Endothelial cell of hepatic sinusoid (primary cell): ENCODE measurements around the gene NETO2.
"Not testable (repeated sequence)": the region's sequence is repeated elsewhere in the genome, so short reads cannot be mapped to it uniquely, and the experiment has no call there.

ENCODE experiments used
- in situ Hi-C: cut with HindIII; loops from 2 replicates; pipeline ENCODE4 v1.10.0; 2017; ENCODE audit warnings: low sequenced_read_pairs

Gene NETO2

DNA sequence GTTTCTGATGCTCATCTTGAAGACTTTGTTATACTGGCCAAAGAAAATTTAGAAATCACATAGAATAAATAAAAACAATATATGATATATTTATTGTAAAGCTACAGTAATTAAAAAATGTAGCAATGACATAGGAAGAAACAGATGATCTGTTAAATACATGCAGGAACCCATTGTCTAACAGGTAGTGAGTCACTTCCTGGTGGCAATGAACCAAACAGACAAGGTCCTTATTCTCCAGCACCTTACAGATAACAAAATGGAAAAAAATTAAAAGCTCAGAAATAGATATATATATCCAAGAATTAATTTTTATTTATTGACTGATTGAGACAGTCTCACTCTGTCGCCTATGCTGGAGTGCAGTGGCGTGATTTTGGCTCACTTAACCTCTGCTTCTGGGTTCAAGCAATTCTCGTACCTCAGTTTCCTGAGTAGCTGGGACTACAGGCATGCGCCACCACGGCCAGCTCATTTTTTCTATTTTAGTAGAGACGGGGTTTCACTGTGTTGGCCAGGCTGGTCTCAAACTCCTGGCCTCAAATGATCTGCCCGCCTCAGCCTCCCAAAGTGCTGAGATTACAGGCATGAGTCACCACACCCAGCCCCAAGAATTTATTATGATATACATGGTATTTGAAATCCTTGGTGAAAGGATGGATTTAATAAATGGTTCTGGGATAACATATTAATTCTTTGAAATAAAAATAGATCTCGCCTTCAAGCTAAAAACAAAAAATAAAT is 7.5 kb downstream of the NETO2 start:
- in situ Hi-C loops: no loop called here

GRCh38 chr16:47134550-47134949 is 9.2 kb downstream of the NETO2 start:
- in situ Hi-C loops: no loop called here

- in situ Hi-C loops: no loop called here
Measured at GRCh38 chr16:47132308-47132707, 11.4 kb downstream of the NETO2 start.

DNA sequence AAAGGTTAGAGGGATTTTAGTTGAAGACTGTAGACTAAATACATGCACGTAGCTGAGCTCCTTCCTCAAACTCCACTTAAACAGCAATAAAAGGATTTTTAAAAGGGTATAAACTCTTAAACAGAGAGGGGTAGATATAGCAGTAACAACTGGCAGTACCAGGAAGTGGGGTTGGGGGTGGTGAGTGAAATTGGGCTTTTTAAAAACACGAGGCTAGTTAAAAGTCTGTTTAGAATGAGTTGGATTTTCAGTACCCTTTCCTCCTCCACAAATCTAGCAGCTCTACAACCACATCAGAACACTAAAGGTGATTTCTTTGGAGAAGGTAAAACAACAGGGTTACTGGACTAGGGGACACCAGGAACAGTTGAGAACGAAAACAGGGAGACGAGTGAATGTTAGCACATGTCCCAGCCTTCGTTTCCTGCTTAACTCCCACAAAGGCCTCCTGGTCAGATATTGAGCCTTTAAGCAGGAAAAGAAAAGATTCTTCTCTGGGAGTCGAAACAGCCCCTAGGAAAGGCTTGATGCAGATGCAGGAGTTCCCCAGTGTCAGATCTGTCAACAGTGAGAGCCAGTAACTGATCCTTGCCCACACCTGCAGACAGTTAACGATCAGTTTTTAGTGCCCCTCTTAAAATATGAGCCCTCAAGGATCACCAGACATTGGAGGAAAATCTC is 13.8 kb downstream of the NETO2 start:
- in situ Hi-C loops: no loop called here

DNA sequence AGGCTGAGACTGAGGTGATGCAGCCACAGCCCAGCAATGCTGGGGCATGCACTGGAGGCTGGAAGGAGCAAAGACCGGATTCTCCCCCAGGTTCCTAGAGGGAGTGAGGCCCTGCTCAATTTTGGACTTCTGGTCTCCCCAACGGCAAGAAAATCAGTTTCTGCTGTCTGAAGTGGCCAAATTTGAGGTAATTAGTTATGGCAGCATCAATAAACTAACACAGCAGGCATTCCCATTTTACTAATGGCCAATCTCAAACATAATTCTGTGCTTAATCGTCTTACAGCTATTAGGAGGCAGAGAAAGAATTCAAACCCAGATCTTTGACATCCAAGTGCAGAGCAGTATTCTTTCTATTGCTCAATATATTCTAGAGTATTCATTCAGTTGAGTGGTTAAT is 16.2 kb downstream of the NETO2 start:
- in situ Hi-C loops: no loop called here

DNA sequence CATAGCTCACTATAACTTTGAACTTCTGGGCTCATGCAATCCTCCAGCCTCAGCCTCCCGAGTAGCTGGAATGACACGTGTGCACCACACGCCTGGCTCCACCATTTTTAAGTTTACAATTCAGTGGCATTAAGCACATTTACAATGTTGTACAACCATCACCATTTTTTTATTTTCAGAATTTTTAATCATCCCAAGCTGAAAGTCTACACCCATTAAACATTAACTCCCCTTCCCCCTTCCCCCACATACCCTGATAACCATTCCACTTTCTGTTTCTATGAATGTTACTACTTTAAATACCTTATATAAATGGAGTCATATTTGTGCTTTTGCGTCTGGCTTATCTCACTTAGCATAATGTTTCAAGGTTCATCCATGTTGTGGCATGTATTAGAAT is 18.0 kb downstream of the NETO2 start:
- in situ Hi-C loops: no loop called here

- in situ Hi-C loops: no loop called here
Measured at GRCh38 chr16:47113130-47113529, 30.6 kb downstream of the NETO2 start.

GRCh38 chr16:47110939-47111338 is 32.8 kb downstream of the NETO2 start:
- in situ Hi-C loops: no loop called here

DNA sequence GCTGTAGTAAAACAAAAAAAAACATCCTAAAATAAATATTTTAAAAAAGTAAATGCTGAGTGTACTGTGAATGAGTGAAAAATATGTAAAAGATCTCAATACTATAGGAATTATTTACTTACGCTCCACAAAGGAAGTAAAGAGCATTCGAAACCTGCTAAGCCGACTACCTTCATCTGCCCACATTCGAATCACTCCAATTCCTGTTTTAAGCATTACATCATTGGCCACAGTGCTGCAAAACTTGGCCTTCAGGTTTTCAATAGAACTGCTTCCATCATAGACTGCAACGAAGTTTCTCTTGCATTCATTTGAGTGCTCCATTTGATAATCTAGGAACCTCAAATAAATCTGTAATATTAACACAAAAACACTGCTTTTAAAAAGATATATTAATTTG is 34.4 kb downstream of the NETO2 start:
- in situ Hi-C loops: no loop called here

DNA sequence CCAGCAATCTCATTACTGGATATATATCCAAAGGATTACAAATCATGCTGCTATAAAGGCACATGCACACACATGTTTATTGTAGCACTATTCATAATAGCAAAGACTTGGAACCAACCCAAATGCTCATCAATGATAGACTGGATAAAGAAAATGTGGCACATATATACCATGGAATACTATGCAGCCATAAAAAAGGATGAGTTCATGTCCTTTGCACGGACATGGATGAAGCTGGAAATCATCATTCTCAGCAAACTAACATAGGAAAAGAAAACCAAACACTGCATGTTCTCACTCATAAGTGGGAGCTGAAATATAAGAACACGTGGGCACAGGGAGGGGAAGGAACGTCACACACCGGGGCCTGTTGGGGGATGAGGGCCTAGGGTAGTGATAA is 40.8 kb downstream of the NETO2 start:
- in situ Hi-C loops: not testable (repeated sequence)

- in situ Hi-C loops: not testable (repeated sequence)
Measured at GRCh38 chr16:47097154-47097553, 46.6 kb downstream of the NETO2 start.

GRCh38 chr16:47096297-47096696 is 47.4 kb downstream of the NETO2 start:
- in situ Hi-C loops: no loop called here

DNA sequence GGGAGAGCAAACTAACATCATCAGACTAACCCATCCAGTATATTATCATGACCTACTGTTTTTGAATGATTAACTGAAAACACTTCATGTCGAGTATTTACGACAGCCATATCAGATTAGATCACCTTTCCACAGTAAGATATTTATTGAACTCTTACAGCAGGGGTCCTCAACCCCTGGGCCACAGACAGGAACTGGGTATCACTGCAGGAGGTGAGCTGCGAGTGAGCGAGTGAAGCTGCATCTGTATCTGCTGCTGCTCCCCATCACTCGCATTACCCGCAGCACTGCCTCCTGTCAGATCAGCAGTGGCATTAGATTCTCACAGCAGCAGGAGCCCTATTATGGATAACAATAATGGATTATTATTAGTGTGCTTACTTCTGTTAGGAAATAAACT is 59.5 kb downstream of the NETO2 start:
- in situ Hi-C loops: no loop called here

DNA sequence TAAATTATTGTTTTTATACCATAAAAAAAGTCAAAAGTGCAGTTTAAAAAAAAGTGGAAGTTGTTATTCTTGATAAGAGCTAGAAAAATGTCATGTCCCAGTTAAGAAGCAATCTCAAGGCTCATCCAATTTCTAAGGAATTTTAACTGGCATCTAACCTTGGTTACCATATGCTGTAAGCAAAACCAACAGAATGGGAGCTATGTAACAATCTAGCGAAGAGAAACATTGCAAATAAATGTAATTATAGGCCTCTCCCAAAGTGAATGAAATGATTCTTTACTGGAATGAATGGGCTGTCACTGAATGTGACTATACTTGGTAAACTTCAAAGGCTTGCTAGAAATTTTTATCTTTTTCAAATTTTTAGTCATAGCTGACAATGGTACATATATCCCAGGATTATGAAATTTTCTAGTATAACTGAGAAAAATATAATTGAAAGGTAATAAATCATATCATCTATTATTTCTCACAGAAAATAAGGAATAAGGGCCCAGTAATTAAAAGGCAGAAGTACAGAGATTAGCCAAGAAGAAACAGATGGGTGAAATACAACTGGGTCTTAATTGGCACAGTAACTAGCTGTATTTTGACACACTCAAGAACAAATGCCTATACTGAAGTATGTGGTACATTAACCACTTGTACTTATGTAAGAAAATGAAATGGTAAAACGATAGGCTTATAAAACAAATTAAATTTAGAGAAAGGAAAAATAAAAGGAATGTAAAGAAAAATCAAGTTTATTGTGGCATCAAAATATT is 61.5 kb downstream of the NETO2 start:
- in situ Hi-C loops: no loop called here

GRCh38 chr16:47081115-47081514 is 62.6 kb downstream of the NETO2 start:
- in situ Hi-C loops: no loop called here

DNA sequence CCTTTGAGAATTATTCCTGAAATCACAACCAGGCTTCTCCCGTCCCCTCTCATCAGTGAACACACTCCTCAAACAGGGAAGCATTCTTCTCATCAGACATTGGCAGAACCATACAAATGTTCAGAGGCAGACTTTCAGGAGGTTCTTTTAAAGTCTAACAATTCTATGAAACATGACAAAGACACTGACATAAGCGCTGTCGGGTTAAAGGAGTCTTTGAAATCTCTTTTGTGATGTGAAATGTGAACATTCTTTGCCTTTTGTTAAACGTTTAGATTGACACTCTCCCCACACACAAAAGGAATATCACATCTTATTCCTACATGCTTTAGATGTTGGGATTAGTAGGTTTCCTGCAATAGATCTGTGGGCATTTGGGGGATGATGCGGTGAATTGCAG is 63.9 kb downstream of the NETO2 start:
- in situ Hi-C loops: no loop called here

DNA sequence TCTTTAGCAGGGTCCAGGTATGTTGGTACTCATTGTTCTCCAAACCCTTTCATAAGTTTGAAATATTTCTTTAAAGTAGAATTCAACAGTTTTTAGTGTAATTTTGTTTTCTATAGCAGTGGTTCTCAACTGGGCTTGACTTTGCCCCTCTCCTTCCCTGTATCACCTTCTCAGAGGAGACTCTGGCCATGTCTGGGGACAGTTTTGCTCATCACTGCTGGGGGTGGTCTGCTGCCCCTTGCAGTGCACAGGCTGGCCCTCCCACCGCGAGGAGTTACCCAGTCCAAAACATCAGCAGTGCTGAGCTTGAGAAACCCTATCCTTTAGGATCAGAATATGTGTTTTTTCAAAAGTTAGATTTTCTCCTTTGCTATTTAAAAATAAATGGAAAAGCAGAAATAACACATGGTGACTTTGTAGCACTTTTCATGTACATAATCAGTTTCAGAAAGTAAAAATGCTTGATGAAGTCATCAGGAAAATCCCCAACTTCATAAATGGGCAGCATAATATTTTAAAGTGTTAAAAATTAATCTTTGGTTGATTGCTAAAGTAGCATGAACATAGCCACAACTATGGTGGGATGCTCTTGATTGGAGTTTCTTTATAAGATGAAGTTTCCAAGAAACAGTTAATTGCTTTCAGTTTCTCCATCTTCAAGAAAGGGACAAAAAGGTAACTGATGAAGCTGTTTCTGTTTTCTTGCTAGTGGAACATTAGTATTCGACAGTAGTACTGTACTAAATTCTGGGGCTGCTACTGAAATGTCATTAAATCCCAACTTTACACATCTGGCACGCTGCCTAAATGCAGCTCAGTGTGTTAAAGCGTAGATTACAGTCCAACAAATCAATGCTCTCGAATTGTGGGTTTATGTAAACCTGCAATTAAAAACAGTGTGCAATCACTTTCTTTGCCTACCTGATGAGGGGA is 70.3 kb downstream of the NETO2 start:
- in situ Hi-C loops: no loop called here

GRCh38 chr16:47072158-47072557 is 71.6 kb downstream of the NETO2 start:
- in situ Hi-C loops: no loop called here

- in situ Hi-C loops: no loop called here
Measured at GRCh38 chr16:47069841-47070584, 73.7 kb downstream of the NETO2 start.

DNA sequence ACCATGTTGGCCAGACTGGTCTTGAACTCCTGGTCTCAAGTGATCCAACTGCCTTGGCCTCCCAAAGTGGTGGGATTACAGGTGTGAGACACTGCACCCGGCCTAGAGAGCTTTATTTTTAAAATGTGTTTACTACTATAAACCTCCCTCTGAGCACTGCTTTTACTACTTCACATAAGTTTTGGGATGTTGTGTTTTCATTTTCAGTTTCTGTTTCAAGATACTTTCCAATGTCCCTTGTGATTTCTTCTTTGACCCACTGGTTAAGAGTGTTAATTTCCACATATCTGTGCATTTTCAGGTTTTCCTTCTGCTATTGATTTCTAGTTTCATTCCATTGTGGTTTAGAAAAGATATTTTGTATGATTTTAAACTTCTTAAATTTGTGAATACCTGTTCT is 74.4 kb downstream of the NETO2 start:
- in situ Hi-C loops: no loop called here
